ENCODE data around the gene CCDC71. TPM values are rescaled to one million over a fixed set of nuclear protein-coding genes. Genes with fewer than 3 reads are reported as not detected.

The CCDC71 gene
- total RNA-seq, 4 donors from 2014 or later: 15.6 to 31.2 (median 25.3) TPM

- WGBS, 2 donors (ENCODE audit: low coverage in 1 of 2): 20 to 28% methylated on average over 2 to 7 of the region's 53 CpGs
These were observed 33.2 kb upstream of the CCDC71 start for GRCh38 chr3:49199239-49199899.

GRCh38 chr3:49198611-49199230 lies 32.6 kb upstream of the CCDC71 start:
- Histone ChIP-seq H3K4me1 (peaks cover 0 to 20% (median 3%) of the 10 kb centered on the region in 3 donors), H3K27ac (peak overlapping the region in 3 of 4 donors; percentile 59 to 91 (median 79)), H3K36me3 (no peaks in the 10 kb centered on the region), H3K4me3 (peak overlapping the region; percentile 18 to 49), H3K27me3 (no peaks in the 10 kb centered on the region), H3K9me3 (no peaks in the 10 kb centered on the region)
- no peak for TF ChIP-seq POLR2A (IDR thresholded peaks at IDR 0.05)
- no peak for TF ChIP-seq EP300 (IDR thresholded peaks at IDR 0.05)
- no peak for ATAC-seq
- 90 to 91% methylated on average over 4 to 8 of the region's 24 CpGs for WGBS, 2 donors (ENCODE audit: low coverage in 1 of 2)

More at GRCh38 chr3:49199239-49199899, 33.2 kb upstream of the CCDC71 start:
- peak; percentile 98 for ATAC-seq
- H3K4me1 ChIP-seq: peaks cover 0 to 20% (median 3%) of the 10 kb centered on the region in 3 donors
- no peaks in the 10 kb centered on the region for H3K9me3 ChIP-seq
- H3K36me3 ChIP-seq: no peaks in the 10 kb centered on the region
- H3K27me3 ChIP-seq: no peaks in the 10 kb centered on the region
- TF ChIP-seq POLR2A (IDR thresholded peaks at IDR 0.05) (no peak), POLR2AphosphoS5 (IDR thresholded peaks at IDR 0.05) (peak; percentile 21), EP300 (IDR thresholded peaks at IDR 0.05) (no peak)
- TF ChIP-seq, protein P1, sequence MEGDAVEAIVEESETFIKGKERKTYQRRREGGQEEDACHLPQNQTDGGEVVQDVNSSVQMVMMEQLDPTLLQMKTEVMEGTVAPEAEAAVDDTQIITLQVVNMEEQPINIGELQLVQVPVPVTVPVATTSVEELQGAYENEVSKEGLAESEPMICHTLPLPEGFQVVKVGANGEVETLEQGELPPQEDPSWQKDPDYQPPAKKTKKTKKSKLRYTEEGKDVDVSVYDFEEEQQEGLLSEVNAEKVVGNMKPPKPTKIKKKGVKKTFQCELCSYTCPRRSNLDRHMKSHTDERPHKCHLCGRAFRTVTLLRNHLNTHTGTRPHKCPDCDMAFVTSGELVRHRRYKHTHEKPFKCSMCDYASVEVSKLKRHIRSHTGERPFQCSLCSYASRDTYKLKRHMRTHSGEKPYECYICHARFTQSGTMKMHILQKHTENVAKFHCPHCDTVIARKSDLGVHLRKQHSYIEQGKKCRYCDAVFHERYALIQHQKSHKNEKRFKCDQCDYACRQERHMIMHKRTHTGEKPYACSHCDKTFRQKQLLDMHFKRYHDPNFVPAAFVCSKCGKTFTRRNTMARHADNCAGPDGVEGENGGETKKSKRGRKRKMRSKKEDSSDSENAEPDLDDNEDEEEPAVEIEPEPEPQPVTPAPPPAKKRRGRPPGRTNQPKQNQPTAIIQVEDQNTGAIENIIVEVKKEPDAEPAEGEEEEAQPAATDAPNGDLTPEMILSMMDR (IDR thresholded peaks at IDR 0.05): peak in 1 of 4 experiments; percentile 7
- H3K4me3 ChIP-seq: peak overlapping the region; percentile 18 to 49
- H3K27ac ChIP-seq: peak overlapping the region in 3 of 4 donors; percentile 59 to 91 (median 79)

DNA sequence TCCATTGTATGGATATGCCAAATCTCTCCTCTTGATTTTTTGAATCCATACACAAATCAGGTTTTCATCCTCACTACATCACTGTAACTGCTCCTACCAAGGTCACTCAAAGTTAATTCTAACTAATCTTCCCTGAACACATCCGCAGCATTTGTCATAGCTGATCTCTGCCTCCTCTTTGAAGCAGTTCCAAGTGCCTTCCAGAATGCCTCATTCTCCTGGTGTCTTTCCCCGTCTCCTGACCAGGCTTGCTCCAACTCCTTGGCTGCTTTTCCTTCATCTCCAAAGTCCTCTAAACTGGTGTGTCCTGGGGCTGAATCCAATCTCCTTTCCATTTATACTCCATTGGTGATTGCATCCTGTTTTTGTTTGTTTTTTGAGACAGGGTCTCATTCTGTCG lies 32.0 kb upstream of the CCDC71 start:
- H3K4me1 ChIP-seq: peaks cover 0 to 20% (median 3%) of the 10 kb centered on the region in 3 donors
- no peak for ATAC-seq
- H3K36me3 ChIP-seq: no peaks in the 10 kb centered on the region
- no peak overlapping the region for H3K4me3 ChIP-seq
- no peaks in the 10 kb centered on the region for H3K27me3 ChIP-seq
- no peaks in the 10 kb centered on the region for H3K9me3 ChIP-seq
- TF ChIP-seq POLR2A (IDR thresholded peaks at IDR 0.05): no peak
- no peak for TF ChIP-seq POLR2AphosphoS5 (IDR thresholded peaks at IDR 0.05)
- TF ChIP-seq, protein P1 (IDR thresholded peaks at IDR 0.05): no peak
- TF ChIP-seq EP300 (IDR thresholded peaks at IDR 0.05): no peak
- H3K27ac ChIP-seq: peak overlapping the region in 2 of 4 donors; percentile 79 to 91
- 58 to 72% methylated on average over 3 of the region's 3 CpGs for WGBS, 2 donors (ENCODE audit: low coverage in 1 of 2)

DNA sequence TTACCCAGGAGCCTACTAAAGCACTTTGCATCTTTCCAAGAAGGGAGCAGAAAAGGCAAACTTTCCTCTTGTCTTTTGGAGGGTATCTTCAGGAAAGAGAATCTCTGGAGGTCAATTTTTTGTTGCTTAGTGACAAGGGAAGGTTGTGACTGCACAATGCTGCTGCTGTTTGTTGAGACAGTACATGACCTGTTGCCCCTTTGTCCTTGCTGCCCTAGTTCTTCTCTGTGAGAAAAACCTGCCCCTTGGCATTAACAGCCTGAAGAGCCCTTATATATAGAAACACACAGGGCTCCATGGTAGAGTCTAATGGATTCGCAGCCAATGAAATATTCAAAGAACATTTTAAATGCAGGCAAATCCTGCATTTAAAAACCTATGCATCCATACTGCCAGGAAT lies 25.6 kb upstream of the CCDC71 start:
- H3K27ac ChIP-seq: no peak overlapping the region
- no peaks in the 10 kb centered on the region for H3K36me3 ChIP-seq
- H3K9me3 ChIP-seq: no peaks in the 10 kb centered on the region
- no peak for TF ChIP-seq POLR2A (IDR thresholded peaks at IDR 0.05)
- no peak for TF ChIP-seq EP300 (IDR thresholded peaks at IDR 0.05)
- no peak for TF ChIP-seq POLR2AphosphoS5 (IDR thresholded peaks at IDR 0.05)
- TF ChIP-seq, protein P1 (IDR thresholded peaks at IDR 0.05): no peak
- no peak for ATAC-seq
- H3K4me3 ChIP-seq: no peak overlapping the region
- no peaks in the 10 kb centered on the region for H3K27me3 ChIP-seq
- H3K4me1 ChIP-seq: no peaks in the 10 kb centered on the region
- WGBS, 2 donors (ENCODE audit: low coverage in 1 of 2): 82% methylated on average over 1 of the region's 1 CpG; no CpG with 5 or more reads in 1 of the 2 donors

DNA sequence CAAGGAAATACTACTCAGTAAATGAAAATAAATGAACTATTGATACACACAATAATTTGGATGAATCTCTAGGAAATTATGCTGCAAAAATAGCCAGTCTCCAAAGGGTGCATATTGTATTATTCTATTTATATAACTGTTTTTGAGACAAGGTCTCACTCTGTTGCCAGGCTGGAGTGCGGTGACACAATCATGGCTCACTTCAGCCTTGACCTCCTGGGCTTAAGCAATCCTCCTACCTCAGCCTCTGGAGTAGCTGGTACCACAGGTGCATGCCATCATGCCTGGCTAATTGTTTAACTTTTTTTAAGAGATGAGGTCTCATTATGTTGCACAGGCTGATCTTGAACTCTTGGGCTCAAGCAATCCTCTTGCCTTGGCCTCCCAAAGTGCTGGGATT lies 17.7 kb upstream of the CCDC71 start:
- no peaks in the 10 kb centered on the region for H3K27me3 ChIP-seq
- ATAC-seq: no peak
- H3K27ac ChIP-seq: no peak overlapping the region
- H3K4me1 ChIP-seq: no peaks in the 10 kb centered on the region
- no peak overlapping the region for H3K4me3 ChIP-seq
- H3K9me3 ChIP-seq: no peaks in the 10 kb centered on the region
- H3K36me3 ChIP-seq: no peaks in the 10 kb centered on the region
- TF ChIP-seq, protein P1 (IDR thresholded peaks at IDR 0.05): no peak
- TF ChIP-seq POLR2A (IDR thresholded peaks at IDR 0.05): no peak
- 54 to 83% methylated on average over 1 of the region's 1 CpG for WGBS, 2 donors (ENCODE audit: low coverage in 1 of 2)
